Calu3 (cell line): ENCODE results near the gene AASS. TPM values are rescaled to one million over a fixed set of nuclear protein-coding genes. Genes with fewer than 3 reads are reported as not detected.

Experiments used
- BruUV-seq: library from RNA; stranded (reverse); fragments of 400-500 nt; replicated peaks from 2 replicates; lab custom pipeline; 2021; lab: Mats Ljungman, UMichigan
- CTCF ChIA-PET: fragments of 300-600 bp; sonication (Branson Sonifier 250); formaldehyde crosslinking; loops from one replicate; lab custom pipeline; 2022; ENCODE audit warnings: antibody characterized with exemption; lab: Charles Lee
- DNase-seq: peaks from one replicate; pipeline ENCODE4 v3.0.0; 2022
- H3K27ac Mint-ChIP-seq: one replicate; pipeline ENCODE4 v1.8.0; 2022; ENCODE audit warnings: mixed read lengths; ENCODE audit not compliant: unreplicated experiment
- H3K27me3 Mint-ChIP-seq: one replicate; pipeline ENCODE4 v1.8.0; 2022; ENCODE audit warnings: mixed read lengths; ENCODE audit not compliant: unreplicated experiment
- H3K36me3 Mint-ChIP-seq: one replicate; pipeline ENCODE4 v1.8.0; 2022; ENCODE audit warnings: mild to moderate bottlenecking, moderate library complexity, mixed read lengths; ENCODE audit not compliant: insufficient read depth, unreplicated experiment
- H3K4me1 Mint-ChIP-seq: one replicate; pipeline ENCODE4 v1.8.0; 2022; ENCODE audit warnings: mild to moderate bottlenecking, low read depth, mixed read lengths; ENCODE audit not compliant: unreplicated experiment
- H3K4me3 Mint-ChIP-seq: one replicate; pipeline ENCODE4 v1.8.0; 2022; ENCODE audit warnings: mild to moderate bottlenecking, low read depth, moderate library complexity, mixed read lengths; ENCODE audit not compliant: unreplicated experiment
- H3K9me3 Mint-ChIP-seq: one replicate; pipeline ENCODE4 v1.8.0; 2022; ENCODE audit warnings: low read depth, mixed read lengths; ENCODE audit not compliant: unreplicated experiment
- CTCF ChIP-seq: fragments of 200-600 bp; IDR thresholded peaks from one replicate; pipeline ENCODE4 v1.8.0; 2022; ENCODE audit warnings: antibody characterized with exemption; ENCODE audit not compliant: unreplicated experiment
- intact Hi-C: fragments of 100-400 bp; cut with micrococcal nuclease; formaldehyde crosslinking; loops from one replicate; pipeline ENCODE4 v1.10.0; 2022; ENCODE audit not compliant: unreplicated experiment
- total RNA-seq: library from RNA; stranded (reverse); gene quantifications from 2 replicates; pipeline ENCODE4 v1.2.3, GENCODE V29; 2022

The AASS gene
- total RNA-seq, 1 experiment from 2014 or later: 18.7 TPM

GRCh38 chr7:122118757-122119156 is 25.3 kb downstream of the AASS start:
- no peak for TF ChIP-seq CTCF
- intact Hi-C loops: no loop called here
- CTCF ChIA-PET: no interaction called here
- Mint-ChIP-seq H3K36me3 (peaks cover 6% of the 10 kb centered on the region), H3K4me1 (no peaks in the 10 kb centered on the region), H3K9me3 (no peaks in the 10 kb centered on the region), H3K27me3 (no peaks in the 10 kb centered on the region), H3K4me3 (no peak overlapping the region), H3K27ac (no peak overlapping the region)
- BruUV-seq: no TSS peak
- DNase-seq: no peak

- no peaks in the 10 kb centered on the region for H3K27me3 Mint-ChIP-seq
- no peak for TF ChIP-seq CTCF
- no peak overlapping the region for H3K4me3 Mint-ChIP-seq
- no peak overlapping the region for H3K27ac Mint-ChIP-seq
- H3K4me1 Mint-ChIP-seq: no peaks in the 10 kb centered on the region
- no TSS peak for BruUV-seq
- intact Hi-C loops: no loop called here
- H3K36me3 Mint-ChIP-seq: no peaks in the 10 kb centered on the region
- CTCF ChIA-PET: no interaction called here
- DNase-seq: no peak
- peaks cover 11% of the 10 kb centered on the region for H3K9me3 Mint-ChIP-seq
Measured at GRCh38 chr7:122103064-122103463, 41.0 kb downstream of the AASS start.

- no peak for TF ChIP-seq CTCF
- Mint-ChIP-seq H3K9me3 (peaks cover 2% of the 10 kb centered on the region), H3K27me3 (no peaks in the 10 kb centered on the region), H3K4me3 (no peak overlapping the region), H3K36me3 (no peaks in the 10 kb centered on the region), H3K27ac (no peak overlapping the region), H3K4me1 (no peaks in the 10 kb centered on the region)
- DNase-seq: no peak
- CTCF ChIA-PET: no interaction called here
- BruUV-seq: no TSS peak
- intact Hi-C loops: no loop called here
Measured at GRCh38 chr7:122100021-122100420, 44.0 kb downstream of the AASS start.

- Mint-ChIP-seq H3K27ac (no peak overlapping the region), H3K4me3 (no peak overlapping the region), H3K4me1 (no peaks in the 10 kb centered on the region), H3K27me3 (no peaks in the 10 kb centered on the region), H3K36me3 (no peaks in the 10 kb centered on the region), H3K9me3 (no peaks in the 10 kb centered on the region)
- no TSS peak for BruUV-seq
- no peak for DNase-seq
- intact Hi-C loops: no loop called here
- TF ChIP-seq CTCF: no peak
- CTCF ChIA-PET: no interaction called here
Measured at GRCh38 chr7:122095642-122096041, 48.4 kb downstream of the AASS start.
